Activated CD8-positive, alpha-beta T cell treated with anti-CD3 and anti-CD28 coated beads for 36 hours (primary cell): ENCODE results near the gene PIK3AP1. TPM values are rescaled to one million over a fixed set of nuclear protein-coding genes. Genes with fewer than 3 reads are reported as not detected.

Experiments
- ATAC-seq: fragments of 200-7000 bp; cut with Tn5 transposase; one replicate; pipeline ENCODE4 v1.10.0; 2021; ENCODE audit warnings: mild to moderate bottlenecking, moderate library complexity
- CTCF ChIA-PET: fragments of 350-600 bp; sonication (Branson Sonifier 250); formaldehyde crosslinking; loops from one replicate; lab custom pipeline; 2021; ENCODE audit warnings: antibody characterized with exemption; lab: Charles Lee
- POLR2A ChIA-PET: fragments of 350-600 bp; sonication (Branson Sonifier 250); formaldehyde crosslinking; loops from one replicate; lab custom pipeline; 2021; ENCODE audit warnings: antibody characterized with exemption; lab: Charles Lee
- DNase-seq: peaks from one replicate; pipeline ENCODE4 v3.0.0-alpha.2; 2020
- H3K27ac Mint-ChIP-seq: one replicate; pipeline ENCODE4 v1.8.0; 2021; ENCODE audit warnings: mild to moderate bottlenecking, mixed read lengths
- H3K27me3 Mint-ChIP-seq: one replicate; pipeline ENCODE4 v1.8.0; 2021; ENCODE audit warnings: mixed read lengths
- H3K36me3 Mint-ChIP-seq: one replicate; pipeline ENCODE4 v1.8.0; 2021; ENCODE audit warnings: low read depth, mixed read lengths
- H3K4me1 Mint-ChIP-seq: one replicate; pipeline ENCODE4 v1.8.0; 2021; ENCODE audit warnings: low read depth, mixed read lengths
- H3K4me3 Mint-ChIP-seq: one replicate; pipeline ENCODE4 v1.8.0; 2021; ENCODE audit warnings: mild to moderate bottlenecking, moderate library complexity, mixed read lengths
- H3K9me3 Mint-ChIP-seq: one replicate; pipeline ENCODE4 v1.8.0; 2021; ENCODE audit warnings: mixed read lengths
- CTCF ChIP-seq: fragments of 200-600 bp; IDR thresholded peaks from one replicate; pipeline ENCODE4 v1.8.0; 2022; ENCODE audit warnings: antibody characterized with exemption, mild to moderate bottlenecking
- intact Hi-C: fragments of 100-400 bp; cut with micrococcal nuclease; formaldehyde crosslinking; loops from one replicate; pipeline ENCODE4 v1.10.0; 2022
- total RNA-seq, 2 experiments: library from RNA; stranded (reverse); gene quantifications; one replicate each; pipeline ENCODE4 v1.2.3, GENCODE V29; 2021

PIK3AP1 gene
- total RNA-seq, 2 experiments from 2014 or later = 4.1 to 4.7 TPM

GRCh38 chr10:96658844-96659243 is 61.5 kb downstream of the PIK3AP1 start:
- TF ChIP-seq CTCF = no peak
- Mint-ChIP-seq H3K36me3 (peaks cover 2% of the 10 kb centered on the region), H3K4me3 (no peak overlapping the region), H3K27ac (no peak overlapping the region), H3K27me3 (no peaks in the 10 kb centered on the region), H3K9me3 (no peaks in the 10 kb centered on the region), H3K4me1 (peaks cover 12% of the 10 kb centered on the region)
- CTCF ChIA-PET = interaction anchor here (1.3 kb wide), 1 partner anchor 16 kb away, joined by 3 read pairs; no protein-coding TSS in a partner anchor
- intact Hi-C loops = no loop called here
- DNase-seq = no peak
- no peak for ATAC-seq
- POLR2A ChIA-PET = interaction anchor here (0.6 kb wide), 1 partner anchor 69 kb away, joined by 3 read pairs; no protein-coding TSS in a partner anchor

GRCh38 chr10:96657385-96657784 is 62.9 kb downstream of the PIK3AP1 start:
- Mint-ChIP-seq H3K4me1 (peaks cover 10% of the 10 kb centered on the region), H3K27me3 (no peaks in the 10 kb centered on the region), H3K27ac (no peak overlapping the region), H3K36me3 (peaks cover 2% of the 10 kb centered on the region), H3K4me3 (no peak overlapping the region), H3K9me3 (no peaks in the 10 kb centered on the region)
- no peak for ATAC-seq
- no peak for DNase-seq
- no peak for TF ChIP-seq CTCF
- ChIA-PET CTCF (no interaction called here), POLR2A (no interaction called here)
- intact Hi-C loops = no loop called here

- ChIA-PET POLR2A (interaction anchor here (1.0 kb wide), 1 partner anchor 10 kb away, joined by 3 read pairs; no protein-coding TSS in a partner anchor), CTCF (no interaction called here)
- no peak for TF ChIP-seq CTCF
- H3K4me3 Mint-ChIP-seq = no peak overlapping the region
- H3K27ac Mint-ChIP-seq = no peak overlapping the region
- intact Hi-C loops = no loop called here
- H3K9me3 Mint-ChIP-seq = peaks cover 2% of the 10 kb centered on the region
- no peak for ATAC-seq
- peaks cover 2% of the 10 kb centered on the region for H3K36me3 Mint-ChIP-seq
- no peaks in the 10 kb centered on the region for H3K27me3 Mint-ChIP-seq
- no peak for DNase-seq
- peaks cover 15% of the 10 kb centered on the region for H3K4me1 Mint-ChIP-seq
Measured at GRCh38 chr10:96656839-96657238, 63.5 kb downstream of the PIK3AP1 start.

GRCh38 chr10:96656198-96656577 is 64.1 kb downstream of the PIK3AP1 start:
- ATAC-seq (no peak), DNase-seq (no peak)
- Mint-ChIP-seq H3K4me3 (no peak overlapping the region), H3K4me1 (peaks cover 22% of the 10 kb centered on the region), H3K27ac (no peak overlapping the region), H3K9me3 (peaks cover 2% of the 10 kb centered on the region), H3K27me3 (no peaks in the 10 kb centered on the region), H3K36me3 (peaks cover 2% of the 10 kb centered on the region)
- intact Hi-C loops = no loop called here
- no peak for TF ChIP-seq CTCF
- CTCF ChIA-PET = interaction anchor here (1.2 kb wide), 1 partner anchor 15 kb away, joined by 4 read pairs; no protein-coding TSS in a partner anchor
- POLR2A ChIA-PET = interaction anchor here (1.0 kb wide), 1 partner anchor 10 kb away, joined by 3 read pairs; no protein-coding TSS in a partner anchor

- DNase-seq = no peak
- intact Hi-C loops = no loop called here
- TF ChIP-seq CTCF = no peak
- H3K4me3 Mint-ChIP-seq = no peak overlapping the region
- H3K36me3 Mint-ChIP-seq = peaks cover 2% of the 10 kb centered on the region
- POLR2A ChIA-PET = no interaction called here
- H3K27me3 Mint-ChIP-seq = no peaks in the 10 kb centered on the region
- CTCF ChIA-PET = interaction anchor here (1.2 kb wide), 1 partner anchor 15 kb away, joined by 4 read pairs; no protein-coding TSS in a partner anchor
- H3K9me3 Mint-ChIP-seq = peaks cover 2% of the 10 kb centered on the region
- H3K4me1 Mint-ChIP-seq = peaks cover 27% of the 10 kb centered on the region
- no peak overlapping the region for H3K27ac Mint-ChIP-seq
- no peak for ATAC-seq
Measured at GRCh38 chr10:96655461-96656197, 64.7 kb downstream of the PIK3AP1 start.
